HFFc6 (cell line): ENCODE measurements around the gene LTA4H. TPM values are rescaled to one million over a fixed set of nuclear protein-coding genes. Genes with fewer than 3 reads are reported as not detected.

Experiments
- DNase-seq: peaks from one replicate; pipeline ENCODE4 v3.0.0-alpha.2; 2018
- H3K27ac Mint-ChIP-seq: 2 replicates; pipeline ENCODE4 v1.8.0; 2020; ENCODE audit warnings: mild to moderate bottlenecking, mixed read lengths
- H3K27me3 Mint-ChIP-seq: 2 replicates; pipeline ENCODE4 v1.8.0; 2021; ENCODE audit warnings: mild to moderate bottlenecking, moderate library complexity, mixed read lengths; ENCODE audit not compliant: insufficient read depth
- H3K36me3 Mint-ChIP-seq: 2 replicates; pipeline ENCODE4 v1.8.0; 2021; ENCODE audit warnings: low read depth, mixed read lengths
- H3K4me1 Mint-ChIP-seq: 2 replicates; pipeline ENCODE4 v1.8.0; 2020; ENCODE audit warnings: low read depth, mixed read lengths
- H3K4me3 Mint-ChIP-seq: 2 replicates; pipeline ENCODE4 v1.8.0; 2020; ENCODE audit warnings: mild to moderate bottlenecking, moderate library complexity, mixed read lengths
- H3K9me3 Mint-ChIP-seq: 2 replicates; pipeline ENCODE4 v1.8.0; 2020; ENCODE audit warnings: mild to moderate bottlenecking, mixed read lengths
- CTCF ChIP-seq: fragments of 200-600 bp; sonication (generic); IDR thresholded peaks from 2 replicates; pipeline ENCODE4 v1.5.0; 2021; ENCODE audit warnings: antibody characterized with exemption, mild to moderate bottlenecking
- total RNA-seq, 6 experiments: library from RNA; stranded (reverse); fragmentation: NEBNext Ultra II Directional; extraction: Animal tissue kit (Norgen Biotek cat#: 25700); gene quantifications; 2 replicates in 1 of 6; 3 replicates in 5 of 6; pipeline ENCODE4 v1.2.3, GENCODE V29; 2021

The LTA4H gene
- total RNA-seq, 6 experiments from 2014 or later = 50.2 to 59.0 (median 51.6) TPM

- no peak for TF ChIP-seq CTCF
- Mint-ChIP-seq H3K4me3 (no peak overlapping the region), H3K36me3 (no peaks in the 10 kb centered on the region), H3K27ac (no peak overlapping the region), H3K9me3 (no peaks in the 10 kb centered on the region), H3K27me3 (no peaks in the 10 kb centered on the region), H3K4me1 (no peaks in the 10 kb centered on the region)
- DNase-seq = peak; percentile 5
Observed at GRCh38 chr12:96034621-96035282, 635 bp downstream of the LTA4H start.

GRCh38 chr12:96033549-96034389 lies 1.6 kb downstream of the LTA4H start:
- Mint-ChIP-seq H3K4me3 (no peak overlapping the region), H3K4me1 (no peaks in the 10 kb centered on the region), H3K27me3 (no peaks in the 10 kb centered on the region), H3K9me3 (no peaks in the 10 kb centered on the region), H3K36me3 (no peaks in the 10 kb centered on the region), H3K27ac (no peak overlapping the region)
- no peak for DNase-seq
- no peak for TF ChIP-seq CTCF

- Mint-ChIP-seq H3K9me3 (no peaks in the 10 kb centered on the region), H3K4me3 (no peak overlapping the region), H3K36me3 (no peaks in the 10 kb centered on the region), H3K27ac (no peak overlapping the region), H3K4me1 (no peaks in the 10 kb centered on the region), H3K27me3 (no peaks in the 10 kb centered on the region)
- TF ChIP-seq CTCF = no peak
- DNase-seq = no peak
Observed at GRCh38 chr12:96029826-96030225, 5.6 kb downstream of the LTA4H start.

GRCh38 chr12:96028538-96028937 lies 6.8 kb downstream of the LTA4H start:
- no peaks in the 10 kb centered on the region for H3K36me3 Mint-ChIP-seq
- no peaks in the 10 kb centered on the region for H3K27me3 Mint-ChIP-seq
- H3K4me1 Mint-ChIP-seq = no peaks in the 10 kb centered on the region
- H3K4me3 Mint-ChIP-seq = no peak overlapping the region
- no peak for DNase-seq
- H3K9me3 Mint-ChIP-seq = no peaks in the 10 kb centered on the region
- TF ChIP-seq CTCF = no peak
- no peak overlapping the region for H3K27ac Mint-ChIP-seq

- Mint-ChIP-seq H3K9me3 (no peaks in the 10 kb centered on the region), H3K27ac (no peak overlapping the region), H3K4me3 (no peak overlapping the region), H3K4me1 (no peaks in the 10 kb centered on the region), H3K27me3 (no peaks in the 10 kb centered on the region), H3K36me3 (no peaks in the 10 kb centered on the region)
- TF ChIP-seq CTCF = no peak
- DNase-seq = no peak
Observed at GRCh38 chr12:96026331-96026730, 9.1 kb downstream of the LTA4H start.
